Measurements from ENCODE around the gene GON4L.
"Not testable (repeated sequence)": the region's sequence is repeated elsewhere in the genome, so short reads cannot be mapped to it uniquely, and the experiment has no call there.

GON4L gene

GRCh38 chr1:155741908-155742307 lies 115.1 kb downstream of the GON4L start:
- DNase-seq: no peak

- no peak for DNase-seq
Measured at GRCh38 chr1:155740995-155741394, 116.0 kb downstream of the GON4L start.

- peak; percentile 66 for DNase-seq
Measured at GRCh38 chr1:155729031-155729898, 127.7 kb downstream of the GON4L start.

GRCh38 chr1:155725142-155725541 lies 131.9 kb downstream of the GON4L start:
- no peak for DNase-seq

- DNase-seq: no peak
Measured at GRCh38 chr1:155719703-155720102, 137.3 kb downstream of the GON4L start.

- DNase-seq: not testable (repeated sequence)
Measured at GRCh38 chr1:155718524-155719115, 138.4 kb downstream of the GON4L start.

- no peak for DNase-seq
Measured at GRCh38 chr1:155717041-155717440, 140.0 kb downstream of the GON4L start.

- DNase-seq: no peak
Measured at GRCh38 chr1:155715777-155716176, 141.2 kb downstream of the GON4L start.

GRCh38 chr1:155715056-155715455 lies 142.0 kb downstream of the GON4L start:
- not testable (repeated sequence) for DNase-seq

GRCh38 chr1:155713075-155713474 lies 143.9 kb downstream of the GON4L start:
- no peak for DNase-seq

- DNase-seq: not testable (repeated sequence)
Measured at GRCh38 chr1:155712636-155713035, 144.4 kb downstream of the GON4L start.

GRCh38 chr1:155711457-155711856 lies 145.6 kb downstream of the GON4L start:
- not testable (repeated sequence) for DNase-seq

GRCh38 chr1:155709391-155709790 lies 147.6 kb downstream of the GON4L start:
- DNase-seq: no peak

- DNase-seq: peak; percentile 70
Measured at GRCh38 chr1:155706139-155706538, 150.9 kb downstream of the GON4L start.

- DNase-seq: not testable (repeated sequence)
Measured at GRCh38 chr1:155704414-155704813, 152.6 kb downstream of the GON4L start.

GRCh38 chr1:155703216-155703615 lies 153.8 kb downstream of the GON4L start:
- DNase-seq: no peak

- DNase-seq: not testable (repeated sequence)
Measured at GRCh38 chr1:155701675-155702074, 155.3 kb downstream of the GON4L start.

All from fibroblast of skin of right biceps (primary cell).